GM23338 (cell line): Measurements from ENCODE around the gene RNF182. TPM values are rescaled to one million over a fixed set of nuclear protein-coding genes. Genes with fewer than 3 reads are reported as not detected.

Source experiments
- ATAC-seq: fragments of 200-7000 bp; cut with Tn5 transposase; 3 replicates; pipeline ENCODE4 v1.9.1; 2020
- DNase-seq: peaks from one replicate; pipeline ENCODE4 v3.0.0-alpha.2; 2015; ENCODE audit warnings: low spot score
- H2AFZ ChIP-seq: fragments of 200-600 bp; sonication (generic); 2 replicates; pipeline ENCODE4 v1.8.0; 2016; ENCODE audit warnings: antibody characterized with exemption, mild to moderate bottlenecking, moderate library complexity
- H3F3A ChIP-seq: fragments of 200-600 bp; sonication (generic); replicated peaks from 2 replicates; pipeline ENCODE4 v1.8.0; 2017; ENCODE audit warnings: antibody characterized with exemption, mixed run types, low read depth
- H3K27ac ChIP-seq: fragments of 200-600 bp; sonication (generic); 2 replicates; pipeline ENCODE4 v1.6.1; 2016; ENCODE audit warnings: low read depth
- H3K27me3 ChIP-seq: fragments of 200-600 bp; sonication (generic); 2 replicates; pipeline ENCODE4 v1.8.0; 2016; ENCODE audit warnings: mild to moderate bottlenecking, mixed run types, moderate library complexity; ENCODE audit not compliant: insufficient read depth
- H3K36me3 ChIP-seq: fragments of 200-600 bp; sonication (generic); 2 replicates; pipeline ENCODE4 v1.8.0; 2016; ENCODE audit warnings: mild to moderate bottlenecking; ENCODE audit not compliant: insufficient read depth
- H3K4me1 ChIP-seq: fragments of 200-600 bp; sonication (generic); 2 replicates; pipeline ENCODE4 v1.8.0; 2016; ENCODE audit warnings: mild to moderate bottlenecking, moderate library complexity; ENCODE audit not compliant: insufficient read depth
- H3K4me2 ChIP-seq: fragments of 200-600 bp; sonication (generic); 2 replicates; pipeline ENCODE4 v1.7.1; 2017; ENCODE audit warnings: mixed run types
- H3K4me3 ChIP-seq: fragments of 200-600 bp; sonication (generic); 2 replicates; pipeline ENCODE4 v1.6.1; 2016; ENCODE audit warnings: mixed run types
- H3K79me2 ChIP-seq: fragments of 200-600 bp; sonication (generic); replicated peaks from 2 replicates; pipeline ENCODE4 v1.8.0; 2017; ENCODE audit warnings: mild to moderate bottlenecking; ENCODE audit not compliant: insufficient read depth
- H3K9me2 ChIP-seq: fragments of 200-600 bp; sonication (generic); 2 replicates; pipeline ENCODE4 v1.8.0; 2017; ENCODE audit not compliant: insufficient read depth
- H4K20me1 ChIP-seq: fragments of 200-600 bp; sonication (generic); replicated peaks from 2 replicates; pipeline ENCODE4 v1.8.0; 2017; ENCODE audit warnings: mild to moderate bottlenecking; ENCODE audit not compliant: insufficient read depth
- H3K27ac Mint-ChIP-seq: 2 replicates; pipeline ENCODE4 v1.8.0; 2020; ENCODE audit warnings: inconsistent platforms, mild to moderate bottlenecking, moderate library complexity, mixed read lengths
- H3K27me3 Mint-ChIP-seq: 3 replicates; pipeline ENCODE4 v1.8.0; 2022; ENCODE audit warnings: low read depth, mild to moderate bottlenecking, moderate library complexity, mixed read lengths, inconsistent platforms; ENCODE audit not compliant: insufficient read depth, poor library complexity
- H3K36me3 Mint-ChIP-seq: 3 replicates; pipeline ENCODE4 v1.8.0; 2021; ENCODE audit warnings: low read depth, mild to moderate bottlenecking, inconsistent platforms, moderate library complexity, mixed read lengths
- H3K4me1 Mint-ChIP-seq: 3 replicates; pipeline ENCODE4 v1.8.0; 2020; ENCODE audit warnings: mild to moderate bottlenecking, inconsistent platforms, mixed read lengths
- H3K4me3 Mint-ChIP-seq: 3 replicates; pipeline ENCODE4 v1.8.0; 2021; ENCODE audit warnings: moderate library complexity, mild to moderate bottlenecking, inconsistent platforms, mixed read lengths
- H3K9me3 Mint-ChIP-seq: 3 replicates; pipeline ENCODE4 v1.8.0; 2020; ENCODE audit warnings: moderate library complexity, mild to moderate bottlenecking, inconsistent platforms, mixed read lengths
- CREB1 ChIP-seq: fragments of 250-450 bp; sonication (Bioruptor Pico); IDR thresholded peaks from 2 replicates; pipeline ENCODE4 v1.5.0; 2020; ENCODE audit warnings: low read depth, mild to moderate bottlenecking, moderate library complexity
- CTCF ChIP-seq, 2 experiments: fragments of 200-600 bp in 1 of 2; sonication (generic) in 1 of 2; conservative IDR thresholded peaks; 2 replicates each; pipeline versions ENCODE4 v1.5.1 to v1.6.1; 2016 to 2017; ENCODE audit warnings: antibody characterized with exemption in 2 of 2, low read depth in 2 of 2, mild to moderate bottlenecking in 2 of 2, moderate library complexity in 1 of 2
- EZH2 ChIP-seq: fragments of 200-600 bp; sonication (generic); IDR thresholded peaks from one replicate; pipeline ENCODE4 v1.8.0; 2017; ENCODE audit warnings: antibody characterized with exemption, mild to moderate bottlenecking, low read depth; ENCODE audit not compliant: unreplicated experiment
- EZH2phosphoT487 ChIP-seq: fragments of 200-600 bp; sonication (generic); IDR thresholded peaks from one replicate; pipeline ENCODE4 v1.8.1; 2018; ENCODE audit warnings: antibody characterized with exemption; ENCODE audit not compliant: unreplicated experiment
- JUNB ChIP-seq: IDR thresholded peaks from one replicate; pipeline ENCODE4 v1.6.1; 2016; ENCODE audit warnings: antibody characterized with exemption; ENCODE audit not compliant: unreplicated experiment
- NANOG ChIP-seq: IDR thresholded peaks from 2 replicates; pipeline ENCODE4 v1.6.1; 2016; ENCODE audit warnings: antibody characterized with exemption, borderline replicate concordance
- POLR2AphosphoS5 ChIP-seq: IDR thresholded peaks from 2 replicates; pipeline ENCODE4 v1.6.1; 2016; ENCODE audit warnings: antibody characterized with exemption, low read depth
- REST ChIP-seq: IDR thresholded peaks from one replicate; pipeline ENCODE4 v1.6.1; 2018; ENCODE audit warnings: antibody characterized with exemption; ENCODE audit not compliant: unreplicated experiment
- STAT1 ChIP-seq: IDR thresholded peaks from one replicate; pipeline ENCODE4 v1.6.1; 2016; ENCODE audit warnings: antibody characterized with exemption; ENCODE audit not compliant: unreplicated experiment
- ZNF114 ChIP-seq: fragments of 250-450 bp; sonication (Bioruptor Pico); IDR thresholded peaks from 2 replicates; pipeline ENCODE4 v1.5.0; 2020; ENCODE audit warnings: mild to moderate bottlenecking, moderate library complexity
- ZNF331 ChIP-seq: fragments of 250-450 bp; sonication (Bioruptor Pico); IDR thresholded peaks from 2 replicates; pipeline ENCODE4 v1.5.0; 2020; ENCODE audit warnings: low read depth, mild to moderate bottlenecking, moderate library complexity
- polyA plus RNA-seq: library from polyadenylated mRNA; unstranded; fragments of >200 nt; fragmentation: Nextera tagmentation; extraction: Ambion mirVana; gene quantifications from 2 replicates; pipeline ENCODE4 v1.2.1, GENCODE V29; 2016
- total RNA-seq: library from RNA; depleted of rRNA; stranded (reverse); fragments of >200 nt; shearing (Covaris generic); gene quantifications from 2 replicates; pipeline ENCODE4 v1.2.3, GENCODE V29; 2014

The RNF182 gene
- total and polyA plus RNA-seq, 2 experiments from 2014 or later: 3.2 to 9.8 TPM

GRCh38 chr6:13980534-13980933 lies 55.8 kb downstream of the RNF182 start (continued):
- no peak for TF ChIP-seq CTCF (conservative IDR thresholded peaks at IDR 0.05; ENCODE audit: low read depth in 2 of 2)

GRCh38 chr6:13985663-13986325 lies 61.0 kb downstream of the RNF182 start:
- H3K4me1 Mint-ChIP-seq: peaks cover 11% of the 10 kb centered on the region
- peaks cover 11% of the 10 kb centered on the region; the same call in 1 of the 2 replicates for H3K4me1 ChIP-seq
- H3K9me3 Mint-ChIP-seq: no peaks in the 10 kb centered on the region
- no peak overlapping the region for H3K4me3 Mint-ChIP-seq
- no peak overlapping the region for H2AFZ ChIP-seq
- H3F3A ChIP-seq: no peaks in the 10 kb centered on the region
- no peak overlapping the region for H3K4me3 ChIP-seq
- no peaks in the 10 kb centered on the region for H3K79me2 ChIP-seq
- H3K27me3 ChIP-seq: no peaks in the 10 kb centered on the region
- no peaks in the 10 kb centered on the region for H3K36me3 Mint-ChIP-seq
- no peaks in the 10 kb centered on the region for H4K20me1 ChIP-seq
- no peak for DNase-seq
- no peaks in the 10 kb centered on the region for H3K9me2 ChIP-seq
- no peak overlapping the region for H3K4me2 ChIP-seq
- no peak overlapping the region for H3K27ac ChIP-seq
- H3K27me3 Mint-ChIP-seq: peaks cover 2% of the 10 kb centered on the region
- H3K36me3 ChIP-seq: no peaks in the 10 kb centered on the region
- ATAC-seq: no peak
- H3K27ac Mint-ChIP-seq: no peak overlapping the region
- TF ChIP-seq POLR2AphosphoS5 (no peak), ZNF331 (CRISPR knock-in tag) (no peak), ZNF114 (CRISPR knock-in tag) (no peak), REST (no peak), NANOG (no peak), CREB1 (CRISPR knock-in tag) (no peak), CTCF (conservative IDR thresholded peaks at IDR 0.05; ENCODE audit: low read depth in 2 of 2) (no peak), EZH2 (no peak), EZH2phosphoT487 (no peak), STAT1 (no peak), JUNB (no peak)
